Skeletal muscle tissue (tissue), 4 donors: ENCODE data around the gene GRPEL1. TPM values are rescaled to one million over a fixed set of nuclear protein-coding genes. Genes with fewer than 3 reads are reported as not detected.

ENCODE experiments used
- H3K27ac ChIP-seq: one replicate; pipeline ENCODE4 v1.7.0; 2013; ENCODE audit warnings: mild to moderate bottlenecking, low read depth, low read length, inconsistent platforms
- H3K27me3 ChIP-seq, 3 donors: one replicate each; pipeline ENCODE4 v1.7.0; 2013; ENCODE audit warnings: low read length in 3 of 3; ENCODE audit not compliant: control insufficient read depth in 3 of 3, insufficient read depth in 3 of 3
- H3K36me3 ChIP-seq, 3 donors: one replicate each; pipeline ENCODE4 v1.7.0; 2013; ENCODE audit warnings: low read length in 3 of 3; ENCODE audit not compliant: control insufficient read depth in 3 of 3, insufficient read depth in 3 of 3
- H3K4me1 ChIP-seq, 3 donors: one replicate each; pipeline ENCODE4 v1.7.0; 2013; ENCODE audit warnings: low read length in 3 of 3, mild to moderate bottlenecking in 3 of 3; ENCODE audit not compliant: control insufficient read depth in 3 of 3, insufficient read depth in 3 of 3
- H3K4me3 ChIP-seq, 3 donors: one replicate each; pipeline ENCODE4 v1.7.0; 2013; ENCODE audit warnings: low read length in 3 of 3
- H3K9ac ChIP-seq, 3 donors: one replicate each; pipeline ENCODE4 v1.7.0; 2013; ENCODE audit warnings: low read length in 3 of 3, mild to moderate bottlenecking in 3 of 3, moderate library complexity in 2 of 3, low read depth in 1 of 3
- H3K9me3 ChIP-seq, 3 donors: one replicate each; pipeline ENCODE4 v1.7.0; 2013; ENCODE audit warnings: low read length in 3 of 3; ENCODE audit not compliant: control insufficient read depth in 3 of 3
- total RNA-seq: library from RNA; depleted of rRNA; stranded (reverse); fragments of >200 nt; gene quantifications from one replicate; pipeline ENCODE4 v1.2.3, GENCODE V29; 2014
- donor health status: Osteomylitis.

The GRPEL1 gene
- total RNA-seq, 1 donor from 2014 or later = 19.3 TPM

- Histone ChIP-seq H3K4me1 (peaks cover 5 to 16% (median 12%) of the 10 kb centered on the region in 3 donors), H3K27ac (no peak overlapping the region), H3K36me3 (no peaks in the 10 kb centered on the region), H3K9me3 (no peaks in the 10 kb centered on the region), H3K9ac (peak overlapping the region in 1 of 3 donors; percentile 33), H3K4me3 (no peak overlapping the region), H3K27me3 (no peaks in the 10 kb centered on the region)
Measured at GRCh38 chr4:7077371-7077770, 9.5 kb upstream of the GRPEL1 start.

- H3K36me3 ChIP-seq = no peaks in the 10 kb centered on the region
- no peaks in the 10 kb centered on the region for H3K9me3 ChIP-seq
- no peak overlapping the region for H3K27ac ChIP-seq
- no peak overlapping the region for H3K9ac ChIP-seq
- no peaks in the 10 kb centered on the region for H3K27me3 ChIP-seq
- no peak overlapping the region for H3K4me3 ChIP-seq
- peaks cover 5 to 12% (median 12%) of the 10 kb centered on the region in 3 donors for H3K4me1 ChIP-seq
Measured at GRCh38 chr4:7076696-7077082, 8.8 kb upstream of the GRPEL1 start.

- H3K9me3 ChIP-seq = no peaks in the 10 kb centered on the region
- no peak overlapping the region for H3K4me3 ChIP-seq
- no peaks in the 10 kb centered on the region for H3K27me3 ChIP-seq
- no peak overlapping the region for H3K9ac ChIP-seq
- peaks cover 5 to 12% (median 12%) of the 10 kb centered on the region in 3 donors for H3K4me1 ChIP-seq
- H3K36me3 ChIP-seq = no peaks in the 10 kb centered on the region
- no peak overlapping the region for H3K27ac ChIP-seq
Measured at GRCh38 chr4:7075962-7076695, 8.3 kb upstream of the GRPEL1 start.

GRCh38 chr4:7074426-7074825 lies 6.6 kb upstream of the GRPEL1 start:
- peaks cover 7 to 20% (median 14%) of the 10 kb centered on the region in 3 donors for H3K4me1 ChIP-seq
- no peaks in the 10 kb centered on the region for H3K27me3 ChIP-seq
- H3K4me3 ChIP-seq = peak overlapping the region in 1 of 3 donors; percentile 31
- H3K27ac ChIP-seq = peak overlapping the region; percentile 56
- peak overlapping the region in 1 of 3 donors; percentile 58 for H3K9ac ChIP-seq
- H3K36me3 ChIP-seq = no peaks in the 10 kb centered on the region
- no peaks in the 10 kb centered on the region for H3K9me3 ChIP-seq

GRCh38 chr4:7073526-7074390 lies 5.9 kb upstream of the GRPEL1 start:
- Histone ChIP-seq H3K27ac (peak overlapping the region; percentile 56), H3K9me3 (no peaks in the 10 kb centered on the region), H3K4me1 (peaks cover 11 to 25% (median 18%) of the 10 kb centered on the region in 3 donors), H3K36me3 (no peaks in the 10 kb centered on the region), H3K9ac (peak overlapping the region in 1 of 3 donors; percentile 58), H3K27me3 (no peaks in the 10 kb centered on the region), H3K4me3 (peak overlapping the region in 1 of 3 donors; percentile 31)

- no peaks in the 10 kb centered on the region for H3K9me3 ChIP-seq
- H3K36me3 ChIP-seq = no peaks in the 10 kb centered on the region
- peaks cover 15 to 29% (median 19%) of the 10 kb centered on the region in 3 donors for H3K4me1 ChIP-seq
- H3K9ac ChIP-seq = no peak overlapping the region
- no peak overlapping the region for H3K4me3 ChIP-seq
- no peaks in the 10 kb centered on the region for H3K27me3 ChIP-seq
- no peak overlapping the region for H3K27ac ChIP-seq
Measured at GRCh38 chr4:7073059-7073458, 5.2 kb upstream of the GRPEL1 start.

- Histone ChIP-seq H3K9me3 (no peaks in the 10 kb centered on the region), H3K4me1 (peaks cover 27 to 44% (median 34%) of the 10 kb centered on the region in 3 donors), H3K9ac (peak overlapping the region in 1 of 3 donors; percentile 50)
Measured at GRCh38 chr4:7070729-7071511, 3.1 kb upstream of the GRPEL1 start.

GRCh38 chr4:7068883-7069282 lies 1.0 kb upstream of the GRPEL1 start:
- Histone ChIP-seq H3K27me3 (no peaks in the 10 kb centered on the region), H3K4me3 (peak overlapping the region; percentile 72 to 87 (median 75)), H3K9ac (peak overlapping the region; percentile 81 to 91 (median 83)), H3K36me3 (peaks cover 4 to 6% (median 5%) of the 10 kb centered on the region in 3 donors), H3K27ac (peak overlapping the region; percentile 88), H3K4me1 (peaks cover 25 to 38% (median 25%) of the 10 kb centered on the region in 3 donors), H3K9me3 (no peaks in the 10 kb centered on the region)

More at GRCh38 chr4:7070729-7071511, 3.1 kb upstream of the GRPEL1 start:
- H3K4me3 ChIP-seq = no peak overlapping the region
- no peaks in the 10 kb centered on the region for H3K36me3 ChIP-seq
- no peaks in the 10 kb centered on the region for H3K27me3 ChIP-seq
- H3K27ac ChIP-seq = no peak overlapping the region

- no peaks in the 10 kb centered on the region for H3K9me3 ChIP-seq
- H3K36me3 ChIP-seq = peaks cover 8 to 11% (median 10%) of the 10 kb centered on the region in 3 donors
- peak overlapping the region; percentile 72 to 87 (median 75) for H3K4me3 ChIP-seq
- peak overlapping the region; percentile 88 for H3K27ac ChIP-seq
- no peaks in the 10 kb centered on the region for H3K27me3 ChIP-seq
- peaks cover 22 to 37% (median 25%) of the 10 kb centered on the region in 3 donors for H3K4me1 ChIP-seq
- H3K9ac ChIP-seq = peak overlapping the region; percentile 81 to 91 (median 83)
Measured at GRCh38 chr4:7068279-7068842, 497 bp upstream of the GRPEL1 start.
